GM21717 (cell line): ENCODE measurements around the gene PTH1R.

Experiments
- ATAC-seq: cut with Tn5 transposase; IDR thresholded peaks from one replicate; pipeline ENCODE4 v1.9.1; 2021; ENCODE audit warnings: mild to moderate bottlenecking, moderate library complexity; ENCODE audit not compliant: unreplicated experiment

Gene PTH1R

DNA sequence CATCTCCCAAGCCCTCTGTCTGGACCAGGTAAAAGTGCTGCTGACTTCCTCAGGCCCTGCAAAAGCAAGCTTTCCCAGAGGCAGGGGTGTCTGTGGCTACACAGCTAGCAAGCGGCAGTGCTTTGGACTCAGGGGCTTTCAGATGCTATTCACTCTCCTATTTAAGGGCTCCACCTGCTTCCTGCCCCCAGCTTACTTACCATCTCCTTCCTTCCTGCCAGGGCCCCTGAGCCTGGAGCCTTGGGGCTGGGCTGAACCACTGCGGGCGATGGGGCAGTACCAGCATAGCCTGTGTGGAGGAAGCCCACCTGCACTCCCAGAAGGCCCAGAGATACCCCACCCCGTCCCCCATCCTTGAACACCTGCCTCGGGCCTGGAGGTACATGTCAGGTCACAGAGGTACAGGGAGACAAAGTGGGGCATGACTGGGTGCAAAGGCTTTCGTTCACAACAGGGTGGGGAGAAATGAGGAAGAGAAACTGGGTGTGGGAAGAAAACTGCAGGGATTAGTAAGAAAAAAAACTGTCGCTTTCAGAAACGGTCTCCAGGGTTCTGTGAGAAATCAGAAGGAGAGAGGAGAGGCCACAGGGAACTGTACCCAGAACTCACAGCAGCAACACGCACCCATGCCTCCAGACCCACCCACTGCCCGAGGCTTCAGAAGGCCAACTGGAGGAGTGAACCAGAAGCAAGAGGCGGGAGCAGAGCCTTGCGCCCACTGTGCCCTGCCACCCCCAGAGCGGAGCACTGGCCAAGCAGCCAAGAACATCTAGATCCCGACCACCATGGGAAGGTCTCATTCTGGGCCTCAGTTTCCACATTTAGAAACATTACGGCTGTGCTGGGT lies 49.6 kb downstream of the PTH1R start:
- ATAC-seq, result peak; percentile 66

DNA sequence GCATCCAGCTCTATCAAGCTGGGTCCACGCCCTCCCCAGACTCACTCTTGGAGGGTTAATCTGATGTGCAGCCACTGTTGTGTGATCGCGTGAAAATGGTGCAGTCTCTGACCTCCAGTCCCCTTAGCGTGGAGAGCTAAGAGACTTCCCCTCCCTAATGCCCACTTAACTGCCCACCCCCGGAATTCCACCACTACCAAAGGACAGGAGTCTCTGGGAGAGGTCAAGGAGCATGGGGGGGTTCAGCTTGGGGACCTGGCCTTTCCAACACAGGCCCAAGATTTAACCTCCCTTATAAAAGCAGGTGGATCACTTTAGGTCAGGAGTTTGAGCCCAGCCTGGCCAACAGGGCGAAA lies 50.2 kb downstream of the PTH1R start:
- no peak for ATAC-seq

DNA sequence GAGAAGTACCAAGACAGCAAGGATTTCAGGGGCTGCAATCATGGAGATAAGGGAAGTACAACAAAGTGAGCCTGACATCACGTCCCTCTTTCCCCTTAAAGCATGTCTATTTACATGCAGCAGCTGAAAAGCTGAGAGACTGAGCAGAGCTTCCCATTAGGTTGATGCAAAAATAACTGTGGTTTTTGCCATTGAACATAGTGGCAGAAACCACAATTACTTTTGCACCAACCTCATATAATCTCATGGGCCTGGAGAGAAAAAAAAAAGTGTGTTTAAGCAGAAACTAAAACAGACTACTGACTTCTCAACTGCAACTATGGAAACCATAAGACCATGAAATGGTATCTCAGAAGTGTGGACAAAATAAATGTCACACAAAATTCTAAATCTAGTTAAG lies 50.8 kb downstream of the PTH1R start:
- ATAC-seq, result no peak

DNA sequence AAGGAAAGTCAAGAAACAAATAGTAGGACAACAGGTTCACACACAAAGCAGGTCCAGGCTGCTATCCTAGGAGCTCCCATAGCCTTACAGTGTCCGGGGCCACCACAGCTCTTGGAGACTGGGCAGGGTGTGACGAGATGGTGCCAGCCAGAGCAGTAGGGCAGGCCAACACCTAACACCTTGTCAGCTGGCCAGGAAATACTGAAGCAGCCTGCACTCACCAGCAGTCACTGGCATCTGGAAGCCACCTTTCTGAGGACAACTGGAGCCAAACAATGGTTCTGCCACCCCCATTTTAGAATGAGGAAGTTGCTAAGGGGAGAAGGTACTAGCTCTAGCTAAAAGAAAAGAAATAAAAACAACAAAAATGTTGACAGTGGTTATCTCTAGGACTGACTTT lies 51.8 kb downstream of the PTH1R start:
- no peak for ATAC-seq

DNA sequence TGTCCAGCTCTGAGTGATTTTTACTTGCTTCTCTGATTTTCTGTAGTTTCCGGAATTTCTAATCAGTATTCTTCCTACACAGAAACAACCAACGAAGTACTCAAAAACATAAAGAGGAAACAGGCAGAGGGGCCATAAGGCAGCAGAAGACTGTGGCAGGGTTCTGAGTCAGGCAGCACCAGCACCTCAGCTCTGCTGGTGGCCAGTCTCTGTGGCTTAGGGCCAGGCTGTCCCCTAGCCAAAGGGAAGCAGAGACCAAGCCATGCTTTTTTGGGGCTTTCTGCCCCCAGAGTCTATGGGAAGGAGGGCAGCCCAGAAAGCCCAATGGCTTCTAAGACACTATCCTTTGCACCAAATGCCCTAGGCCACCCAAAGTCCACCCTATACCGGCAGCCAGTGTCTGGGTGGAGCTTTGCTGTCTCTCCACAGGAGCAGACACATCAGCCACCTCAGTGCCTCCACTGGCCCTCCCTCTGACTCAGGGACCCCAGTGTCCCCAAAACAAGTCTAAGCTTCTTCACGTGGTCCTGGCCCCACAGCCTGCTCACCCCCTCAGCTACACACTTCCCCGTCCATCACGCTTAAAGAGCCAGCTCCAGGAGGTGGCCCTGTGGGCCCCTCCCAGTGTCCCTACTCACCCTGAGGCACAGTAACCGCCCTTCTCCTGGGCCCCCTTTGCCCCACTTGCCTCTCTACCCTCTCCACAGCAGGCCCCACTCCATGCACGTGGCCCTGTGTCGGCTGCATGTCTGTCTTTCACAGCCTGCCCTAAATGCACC lies 52.8 kb downstream of the PTH1R start:
- no peak for ATAC-seq

DNA sequence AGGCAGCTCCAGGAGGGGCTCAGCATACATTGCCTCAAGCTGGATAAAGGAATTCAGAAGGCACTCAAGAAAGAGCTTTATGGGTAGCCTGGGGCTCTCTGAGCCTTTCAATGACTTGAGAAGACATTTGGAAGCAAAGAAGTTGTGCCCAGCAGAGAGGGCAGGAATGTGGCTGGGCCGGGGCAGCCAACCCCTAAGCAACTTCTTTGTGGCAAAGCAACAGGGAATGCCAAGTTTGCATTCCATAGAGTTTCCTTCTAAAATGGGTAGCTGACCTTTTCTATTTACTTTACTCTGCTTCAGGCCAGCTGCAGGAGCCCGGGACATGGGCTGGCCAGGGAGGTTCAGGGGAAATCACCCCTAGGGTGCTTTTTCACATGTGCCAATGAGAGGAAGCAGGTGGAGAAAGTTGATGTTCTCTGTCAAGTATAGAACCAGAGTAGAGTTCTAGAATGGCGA lies 53.5 kb downstream of the PTH1R start:
- ATAC-seq, result no peak

DNA sequence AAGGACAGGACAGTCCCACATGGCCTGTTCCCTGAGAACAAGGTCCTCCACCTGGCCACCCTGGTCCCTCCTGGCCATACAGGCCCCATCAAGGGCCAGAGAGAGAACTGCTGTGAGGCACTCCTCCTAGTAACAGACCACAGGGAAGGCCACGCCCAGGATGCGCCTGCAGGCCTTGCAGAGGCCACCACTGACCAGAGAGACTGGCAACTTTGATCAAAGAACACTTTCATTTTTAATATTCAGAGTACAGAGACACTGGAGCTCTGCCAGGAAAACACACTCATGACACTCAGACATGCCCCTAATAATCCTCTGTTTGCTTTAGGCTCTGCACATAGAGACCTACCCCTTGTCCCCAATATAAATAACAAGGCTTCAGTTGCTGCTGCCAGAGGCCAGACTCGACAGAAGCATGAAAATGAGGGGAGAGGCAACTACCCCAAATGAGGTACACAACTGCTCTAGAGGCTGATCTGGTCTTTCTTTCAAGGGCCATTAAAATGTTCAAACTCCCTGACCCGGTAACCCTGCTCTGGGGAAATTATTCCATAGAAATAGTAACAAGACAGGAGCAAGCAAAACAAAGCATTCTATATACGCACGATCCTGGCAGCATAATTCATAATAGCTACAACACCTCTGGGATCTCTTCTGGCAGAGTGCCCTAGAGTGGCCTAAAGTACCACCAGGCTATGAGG lies 54.3 kb downstream of the PTH1R start:
- ATAC-seq, result no peak

DNA sequence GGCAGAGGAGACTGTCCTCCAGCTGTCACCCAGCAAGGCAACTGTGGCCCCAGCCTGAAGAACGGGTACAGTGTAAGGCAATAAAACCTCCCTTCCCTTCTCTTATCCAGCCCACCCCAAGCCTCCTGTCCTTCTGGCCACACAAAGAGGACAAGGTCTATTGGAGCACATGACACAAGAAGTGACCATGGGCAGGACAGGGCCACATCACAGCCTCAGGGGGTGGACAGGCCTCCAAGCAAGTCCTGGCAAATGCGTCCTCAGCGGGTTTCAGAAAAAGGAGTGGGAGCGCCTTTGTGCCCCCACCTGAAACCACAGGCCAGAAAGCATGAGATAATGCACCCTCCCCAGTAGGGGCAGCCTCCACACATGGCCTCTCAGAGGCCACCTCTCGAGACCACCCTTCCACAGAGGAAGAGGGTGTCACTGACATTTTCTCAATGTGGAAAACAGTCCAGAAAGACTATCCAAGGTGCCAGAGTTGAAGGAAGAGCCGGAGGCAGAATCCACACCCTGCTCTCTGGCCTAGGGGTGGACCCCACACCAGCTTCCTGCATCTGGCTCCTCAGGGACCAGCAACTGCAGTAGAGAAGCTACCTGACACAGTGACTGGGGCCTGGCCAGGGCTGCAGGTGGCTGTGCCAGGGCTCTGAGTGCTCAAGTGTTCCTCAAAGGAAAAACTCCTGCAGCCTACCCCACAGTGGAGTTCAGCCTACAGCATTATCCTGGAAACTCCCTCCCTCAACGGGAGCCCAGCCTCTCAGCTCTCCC lies 55.1 kb downstream of the PTH1R start:
- ATAC-seq, result no peak

DNA sequence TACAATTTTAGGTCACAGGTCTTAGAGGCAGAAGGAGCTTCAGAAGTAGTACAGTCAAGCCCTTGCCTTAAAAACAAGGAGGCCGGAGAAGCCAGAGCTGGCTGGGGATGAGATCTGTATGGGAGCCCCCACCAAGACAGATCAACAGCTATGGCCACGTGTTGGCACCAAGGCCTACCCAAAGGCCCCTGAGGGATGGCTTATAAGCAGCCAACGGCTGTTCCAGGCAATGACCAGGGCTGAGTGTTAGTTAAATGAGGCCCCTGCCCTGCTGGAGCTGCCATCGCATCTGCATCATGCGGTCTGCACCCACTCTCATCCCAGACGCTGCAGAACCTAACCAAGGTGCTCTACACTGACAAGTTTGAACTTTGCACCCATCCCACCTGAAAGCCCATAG lies 55.7 kb downstream of the PTH1R start:
- ATAC-seq, result no peak

DNA sequence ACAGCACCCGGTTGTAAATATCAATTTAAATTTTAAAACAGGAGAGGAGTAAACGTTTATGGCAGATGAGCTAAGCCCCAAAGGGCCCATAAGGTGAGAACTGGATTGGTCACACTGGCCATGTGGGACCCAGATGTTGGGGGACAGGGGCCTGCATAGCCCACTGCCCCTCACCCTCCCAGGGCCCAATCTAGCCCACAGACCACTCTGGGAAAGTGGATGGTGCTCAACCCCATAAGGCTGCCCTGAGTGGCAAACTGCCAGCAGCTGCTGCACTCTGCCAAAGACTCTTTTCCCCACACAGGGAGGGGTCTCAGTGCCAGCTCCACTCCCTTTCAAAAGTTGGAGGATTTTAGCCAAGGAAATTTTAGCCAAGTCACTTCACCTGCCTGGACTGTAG lies 56.6 kb downstream of the PTH1R start:
- no peak for ATAC-seq

DNA sequence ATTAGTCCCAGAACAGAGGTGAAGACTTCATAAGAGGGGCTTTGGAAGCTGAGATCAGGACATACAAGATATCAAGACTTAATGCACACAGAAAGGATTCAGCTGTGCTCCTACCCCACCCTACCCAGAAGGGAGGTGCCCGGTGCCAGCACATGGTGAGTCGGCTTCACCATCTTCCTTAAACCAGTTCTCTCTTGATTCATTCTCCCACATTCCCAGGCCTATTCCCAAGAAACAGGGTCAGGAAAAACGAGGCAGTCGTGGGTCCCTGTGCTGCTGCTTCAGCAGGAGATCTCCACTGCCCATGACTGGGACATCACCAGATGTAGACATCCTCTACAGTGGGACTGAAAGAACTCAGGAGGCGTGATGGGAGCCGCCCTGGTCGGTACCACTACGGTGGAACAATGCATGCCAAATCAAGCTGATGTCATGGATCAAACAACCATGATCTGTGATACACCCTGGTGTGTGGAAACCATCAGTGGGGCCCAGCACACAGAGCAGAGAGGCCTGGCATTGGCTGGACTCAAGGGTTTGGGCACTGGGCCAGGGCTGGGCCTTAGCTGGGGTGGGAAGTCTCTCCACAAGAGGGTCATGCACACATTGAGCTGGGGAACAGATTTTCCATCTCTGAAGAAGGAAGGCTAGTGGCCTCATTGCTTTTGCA lies 57.1 kb downstream of the PTH1R start:
- ATAC-seq, result no peak

DNA sequence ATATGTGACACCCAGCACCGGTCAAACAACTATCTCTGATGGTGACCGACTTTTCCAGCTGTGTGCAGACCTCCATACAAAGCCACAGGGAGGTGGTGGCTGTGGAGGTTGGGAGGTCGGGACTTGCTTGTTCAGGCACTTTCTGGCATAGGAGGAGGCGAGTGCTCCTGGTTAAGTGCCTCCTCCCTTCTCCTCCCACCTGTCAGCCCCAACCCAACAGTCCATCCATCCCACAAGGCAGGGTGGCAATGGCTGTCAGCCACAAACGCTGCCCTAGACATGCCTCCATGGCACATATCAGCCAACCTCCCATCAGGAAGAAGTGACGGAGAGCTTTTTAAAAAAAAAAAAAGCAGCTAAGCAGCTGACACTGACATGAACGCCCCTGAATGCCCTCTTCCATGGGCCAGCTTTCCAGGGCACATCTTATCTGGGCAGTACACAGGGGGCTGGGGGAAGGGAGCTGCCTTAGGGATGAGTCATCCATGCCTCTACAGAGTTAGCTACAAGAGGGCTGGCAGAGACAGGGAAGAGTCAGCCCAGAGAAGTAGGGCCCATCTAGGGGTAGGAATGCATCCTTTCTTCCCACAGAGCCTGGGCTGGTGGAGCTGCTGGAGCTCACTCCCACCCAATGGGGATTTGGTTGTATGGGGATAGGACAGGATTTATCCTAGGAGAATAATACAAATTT lies 57.8 kb downstream of the PTH1R start:
- no peak for ATAC-seq

DNA sequence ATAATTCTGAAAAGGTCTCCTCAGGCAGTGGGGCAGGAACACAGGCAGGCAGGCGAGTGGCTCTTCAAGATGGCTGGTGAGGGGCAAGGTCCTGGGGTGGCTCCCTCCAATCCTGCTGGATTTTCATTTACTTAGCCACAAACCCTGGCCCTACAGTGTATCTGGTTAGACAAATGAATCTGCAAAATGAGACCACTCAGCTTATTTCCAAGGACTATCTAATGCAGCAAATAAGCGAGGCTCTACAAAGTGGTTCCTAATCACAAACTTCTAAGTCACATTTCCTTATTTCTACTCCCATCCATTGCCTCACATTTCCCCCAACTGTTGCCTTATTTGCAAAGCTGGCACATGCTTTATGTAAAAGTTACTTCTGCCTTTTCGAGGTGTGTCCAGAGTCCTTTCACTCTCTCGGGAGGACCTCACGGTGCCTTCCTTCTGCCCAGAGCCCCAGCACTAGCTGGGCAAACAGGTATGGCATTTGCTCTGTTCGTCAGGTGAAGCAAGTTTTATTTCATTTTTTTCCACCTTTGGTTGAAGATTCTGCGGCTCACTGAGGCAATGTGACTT lies 58.6 kb downstream of the PTH1R start:
- no peak for ATAC-seq

DNA sequence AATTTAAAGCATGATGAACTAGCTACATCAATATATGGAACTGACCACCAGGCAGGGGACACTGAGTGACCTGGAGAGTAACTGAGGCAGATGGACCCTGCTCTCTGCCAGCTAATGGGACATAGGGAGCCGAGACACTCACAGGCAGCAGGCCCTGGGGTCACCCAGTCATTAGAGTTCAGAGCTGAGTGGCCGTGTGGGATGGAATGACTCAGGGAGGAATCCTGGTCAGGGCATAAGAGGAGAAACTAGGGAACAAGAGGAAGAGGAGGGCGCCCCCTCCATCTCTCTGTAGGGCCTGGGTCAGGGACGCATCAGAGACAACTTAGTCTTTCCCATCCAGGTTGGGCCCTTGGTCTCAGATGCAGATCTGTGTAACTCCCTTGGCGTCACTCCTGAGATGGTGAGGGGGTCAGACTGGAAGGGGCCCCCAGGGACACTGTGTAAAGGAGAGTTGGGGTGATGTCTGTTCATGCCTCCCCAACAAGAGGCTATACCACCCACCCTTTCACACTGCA lies 59.3 kb downstream of the PTH1R start:
- ATAC-seq, result no peak

DNA sequence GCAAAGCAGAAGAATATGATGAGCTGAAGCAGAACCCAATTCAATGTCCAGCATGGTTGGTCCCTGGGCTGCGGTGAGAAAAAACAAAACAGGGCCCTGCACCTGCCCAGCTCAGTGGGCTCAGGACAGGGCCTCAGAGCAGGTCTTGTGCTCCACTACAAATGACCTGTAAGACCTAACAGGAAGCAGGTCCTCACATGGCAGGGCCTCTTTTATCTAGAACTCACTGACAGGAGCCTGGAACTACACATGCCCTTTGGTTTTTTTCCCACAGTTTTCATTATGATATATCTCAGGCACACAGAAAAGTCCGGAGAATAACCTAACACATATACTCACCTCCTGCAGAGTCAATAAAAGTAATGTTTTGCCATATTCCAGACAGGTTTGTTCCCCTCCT lies 60.6 kb downstream of the PTH1R start:
- ATAC-seq, result no peak

DNA sequence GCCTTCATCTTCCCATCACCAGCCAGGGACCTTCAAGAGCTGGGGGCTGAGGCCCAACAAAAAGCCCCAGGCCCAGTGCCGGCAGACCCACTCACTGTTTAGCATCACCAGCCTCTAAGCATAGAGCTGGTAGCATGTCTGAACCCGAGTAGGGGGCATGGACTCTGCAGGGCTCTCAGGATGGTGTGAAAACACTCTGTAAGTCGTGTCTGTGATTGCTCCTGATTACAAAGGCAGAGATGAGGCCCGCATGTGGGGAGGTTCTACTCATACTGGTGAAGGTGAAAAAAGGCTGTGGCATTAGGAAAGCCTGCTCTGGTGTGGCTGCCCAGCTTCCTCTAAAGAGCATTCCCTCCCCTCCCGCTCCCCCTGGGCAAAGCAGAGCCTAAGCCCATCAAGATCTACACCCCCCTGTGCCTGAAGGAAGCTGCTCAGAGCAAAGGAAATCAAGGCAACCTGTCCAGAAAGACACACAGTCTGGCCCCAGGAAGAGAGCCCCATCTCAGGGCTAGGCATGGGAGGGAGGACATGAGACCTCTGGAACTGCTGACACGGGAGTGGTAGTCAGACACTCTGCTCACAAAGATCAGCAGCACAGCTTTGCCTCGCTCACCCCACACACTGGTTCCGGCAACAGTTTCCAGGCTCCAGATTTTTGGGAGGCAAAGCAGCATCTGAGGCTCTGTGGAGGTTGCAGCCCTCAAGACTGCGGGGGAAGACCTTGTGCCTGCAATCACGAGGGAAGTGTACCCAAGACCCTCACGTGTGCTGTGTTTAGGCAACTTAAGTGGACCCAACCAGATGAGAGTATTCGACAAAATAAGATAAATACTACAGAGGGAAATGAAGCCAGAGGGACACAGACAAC lies 62.3 kb downstream of the PTH1R start:
- ATAC-seq, result no peak

DNA sequence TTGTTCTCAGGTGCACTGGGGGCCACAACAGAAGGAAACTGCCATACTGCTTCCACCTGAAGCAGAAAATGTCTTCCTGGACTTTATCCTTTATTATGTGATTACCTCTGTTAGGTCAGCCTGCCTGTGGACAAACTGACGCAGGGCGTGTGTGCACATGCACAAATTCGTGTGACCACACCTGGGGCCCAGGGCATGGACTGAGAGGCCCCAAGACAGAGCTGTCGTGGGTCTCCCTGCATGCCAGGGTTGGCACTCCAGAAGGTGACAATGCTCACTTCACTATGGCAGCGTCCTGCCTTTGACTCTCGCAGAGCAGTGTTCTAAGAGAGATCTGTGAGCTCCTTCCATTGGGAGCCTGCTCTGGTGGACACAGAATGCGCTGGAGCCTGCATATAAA lies 64.6 kb downstream of the PTH1R start:
- no peak for ATAC-seq

DNA sequence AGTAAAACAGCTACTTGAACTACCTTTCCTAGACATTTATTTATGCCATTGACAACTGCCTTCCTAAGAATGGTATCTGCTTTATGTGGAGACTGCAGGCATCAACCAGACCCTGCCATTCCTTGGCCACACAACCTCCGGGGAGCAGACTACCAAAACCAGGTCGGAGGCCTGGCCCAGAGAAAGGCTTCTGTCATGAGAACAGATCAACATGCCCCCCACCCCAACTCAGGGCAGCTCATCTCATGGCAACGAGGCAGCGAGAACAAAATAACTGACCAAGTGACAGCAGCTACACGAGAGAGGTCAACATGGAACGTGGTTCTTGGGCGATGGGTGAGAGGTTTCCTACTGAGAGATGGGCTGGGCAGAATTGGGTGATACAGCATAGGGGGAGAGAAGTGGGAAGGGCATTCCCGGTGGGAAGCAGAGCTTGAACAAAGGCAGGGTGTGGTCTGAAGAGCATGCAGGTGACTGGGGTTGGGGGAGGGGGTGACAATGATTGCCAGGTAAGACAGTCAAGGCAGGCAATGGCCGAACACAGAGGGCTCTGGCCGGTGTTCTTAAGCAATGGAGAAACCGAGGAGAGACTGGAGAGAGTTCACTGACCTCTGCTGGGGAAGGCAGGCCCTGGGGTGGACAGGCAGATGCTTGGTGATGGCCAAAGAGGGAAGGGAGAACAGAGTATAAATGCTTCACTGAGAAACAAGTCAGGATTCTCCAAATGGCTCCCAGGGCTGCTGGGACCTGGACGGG lies 65.1 kb downstream of the PTH1R start:
- no peak for ATAC-seq
